SJSA1 (cell line): ENCODE results near the gene SIPA1. TPM values are rescaled to one million over a fixed set of nuclear protein-coding genes. Genes with fewer than 3 reads are reported as not detected.
A peak's percentile ranks its signal among the peaks of the same experiment; 100 is the strongest.

Experiments
- DNase-seq, 2 experiments: peaks; one replicate each; pipeline ENCODE4 v3.0.0-alpha.2; 2015 to 2020; ENCODE audit warnings: low spot score in 2 of 2, low read depth in 1 of 2
- H3K27ac ChIP-seq: fragments of 250-450 bp; sonication (Bioruptor Pico); 2 replicates; pipeline ENCODE4 v1.5.1; 2020; ENCODE audit warnings: mild to moderate bottlenecking, moderate library complexity
- H3K27me3 ChIP-seq: fragments of 250-450 bp; sonication (Bioruptor Pico); replicated peaks from 2 replicates; pipeline ENCODE4 v1.5.1; 2020; ENCODE audit warnings: mild to moderate bottlenecking, moderate library complexity
- H3K36me3 ChIP-seq: fragments of 250-450 bp; sonication (Bioruptor Pico); 2 replicates; pipeline ENCODE4 v1.5.1; 2020; ENCODE audit warnings: mild to moderate bottlenecking
- H3K4me1 ChIP-seq: fragments of 250-450 bp; sonication (Bioruptor Pico); replicated peaks from 2 replicates; pipeline ENCODE4 v1.6.1; 2021; ENCODE audit warnings: mild to moderate bottlenecking
- H3K4me3 ChIP-seq: fragments of 250-450 bp; sonication (Bioruptor Pico); 2 replicates; pipeline ENCODE4 v1.5.1; 2020; ENCODE audit warnings: mild to moderate bottlenecking
- H3K9me3 ChIP-seq: fragments of 250-450 bp; sonication (Bioruptor Pico); replicated peaks from 2 replicates; pipeline ENCODE4 v1.5.1; 2020; ENCODE audit warnings: mild to moderate bottlenecking
- total RNA-seq: library from RNA; depleted of rRNA; stranded (reverse); fragments of >200 nt; shearing (Covaris generic); gene quantifications from 2 replicates; pipeline ENCODE4 v1.2.3, GENCODE V29; 2014

Gene SIPA1
- total RNA-seq, 1 experiment from 2014 or later = 48.0 TPM

DNA sequence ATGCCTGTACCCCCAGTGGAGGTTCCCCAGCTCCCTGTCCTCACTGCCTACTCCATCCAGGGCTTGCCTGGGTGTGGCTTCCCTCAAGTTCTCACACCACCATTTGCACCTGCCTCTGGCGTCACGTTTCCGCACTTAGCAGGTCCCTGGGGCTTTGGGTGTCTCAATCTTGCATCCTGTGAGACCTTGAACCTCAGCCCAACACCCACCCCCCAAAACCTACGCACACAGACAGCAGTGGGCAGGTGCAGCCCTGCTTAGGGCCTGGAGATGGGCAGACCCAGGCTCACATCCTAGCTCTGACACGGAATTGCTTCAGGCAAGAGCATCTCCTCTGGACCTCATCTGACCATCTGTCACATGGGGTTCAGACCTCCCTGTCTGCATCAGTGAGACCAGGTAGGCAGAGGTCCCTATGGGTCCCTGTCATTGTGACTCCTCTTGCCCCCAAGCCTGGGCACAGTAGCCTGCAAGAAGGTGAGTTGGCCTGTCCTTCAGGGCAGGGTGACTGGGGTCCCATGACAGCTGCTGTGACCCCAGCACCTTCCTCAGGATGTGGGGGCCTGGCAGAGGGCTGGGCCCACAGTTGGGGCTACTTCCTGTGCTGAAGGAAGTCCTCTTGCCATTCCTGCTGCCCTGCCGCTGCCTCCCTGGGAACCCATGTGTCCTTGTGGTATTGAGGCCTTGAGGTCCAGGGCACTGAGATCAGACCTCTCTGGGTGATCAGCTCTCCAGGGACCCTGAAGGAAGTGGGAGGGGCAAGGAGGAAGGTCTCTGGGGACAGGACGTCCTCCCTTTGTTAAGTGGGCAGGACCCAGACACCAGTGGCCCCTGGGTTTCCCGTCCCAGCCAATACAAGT is 2.0 kb downstream of the SIPA1 start:
- Histone ChIP-seq H3K4me3 (no peak overlapping the region), H3K9me3 (no peaks in the 10 kb centered on the region), H3K4me1 (peaks cover 21% of the 10 kb centered on the region), H3K27ac (no peak overlapping the region), H3K36me3 (peaks cover 79% of the 10 kb centered on the region), H3K27me3 (no peaks in the 10 kb centered on the region)
- DNase-seq = no peak

DNA sequence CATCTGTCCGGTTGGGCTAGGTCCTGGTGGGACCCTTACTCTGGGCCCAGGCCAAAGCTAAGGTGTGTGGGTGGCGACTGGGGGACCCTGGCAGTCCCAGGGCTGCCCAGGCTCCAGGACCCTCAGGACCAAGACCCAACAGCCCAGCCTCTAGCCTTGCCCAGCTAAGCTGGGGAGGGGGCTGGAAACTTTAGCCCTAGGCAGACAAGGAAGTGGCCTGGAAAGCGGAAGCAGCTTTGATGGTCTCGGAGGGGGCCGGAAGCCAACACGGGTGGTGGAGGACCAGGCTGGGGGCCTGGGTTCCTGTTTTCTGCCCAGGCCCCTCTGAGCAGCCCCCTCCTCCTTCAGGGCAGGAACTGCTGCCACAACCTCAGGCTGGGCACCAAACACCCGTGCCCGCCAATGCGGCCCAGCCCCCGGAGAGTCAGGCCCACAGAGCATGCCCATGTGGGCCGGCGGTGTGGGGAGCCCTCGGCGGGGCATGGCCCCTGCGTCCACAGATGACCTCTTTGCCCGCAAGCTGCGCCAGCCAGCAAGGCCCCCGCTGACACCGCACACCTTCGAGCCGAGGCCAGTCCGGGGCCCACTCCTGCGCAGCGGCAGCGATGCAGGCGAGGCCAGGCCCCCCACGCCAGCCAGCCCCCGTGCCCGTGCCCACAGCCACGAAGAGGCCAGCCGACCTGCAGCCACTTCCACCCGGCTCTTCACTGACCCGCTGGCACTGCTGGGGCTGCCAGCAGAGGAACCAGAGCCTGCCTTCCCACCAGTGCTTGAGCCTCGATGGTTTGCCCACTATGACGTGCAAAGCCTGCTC is 2.8 kb downstream of the SIPA1 start:
- Histone ChIP-seq H3K36me3 (peaks cover 79% of the 10 kb centered on the region), H3K9me3 (no peaks in the 10 kb centered on the region), H3K27ac (no peak overlapping the region), H3K4me3 (no peak overlapping the region), H3K27me3 (no peaks in the 10 kb centered on the region), H3K4me1 (peaks cover 27% of the 10 kb centered on the region)
- DNase-seq = no peak

GRCh38 chr11:65641297-65642013 is 3.6 kb downstream of the SIPA1 start:
- Histone ChIP-seq H3K4me3 (no peak overlapping the region), H3K36me3 (peaks cover 79% of the 10 kb centered on the region), H3K4me1 (peaks cover 27% of the 10 kb centered on the region), H3K9me3 (no peaks in the 10 kb centered on the region), H3K27me3 (no peaks in the 10 kb centered on the region), H3K27ac (no peak overlapping the region)
- DNase-seq = no peak

GRCh38 chr11:65642014-65642671 is 4.2 kb downstream of the SIPA1 start:
- Histone ChIP-seq H3K9me3 (no peaks in the 10 kb centered on the region), H3K27ac (no peak overlapping the region), H3K36me3 (peaks cover 77% of the 10 kb centered on the region), H3K4me3 (no peak overlapping the region), H3K27me3 (no peaks in the 10 kb centered on the region), H3K4me1 (peaks cover 25% of the 10 kb centered on the region)
- DNase-seq = no peak

DNA sequence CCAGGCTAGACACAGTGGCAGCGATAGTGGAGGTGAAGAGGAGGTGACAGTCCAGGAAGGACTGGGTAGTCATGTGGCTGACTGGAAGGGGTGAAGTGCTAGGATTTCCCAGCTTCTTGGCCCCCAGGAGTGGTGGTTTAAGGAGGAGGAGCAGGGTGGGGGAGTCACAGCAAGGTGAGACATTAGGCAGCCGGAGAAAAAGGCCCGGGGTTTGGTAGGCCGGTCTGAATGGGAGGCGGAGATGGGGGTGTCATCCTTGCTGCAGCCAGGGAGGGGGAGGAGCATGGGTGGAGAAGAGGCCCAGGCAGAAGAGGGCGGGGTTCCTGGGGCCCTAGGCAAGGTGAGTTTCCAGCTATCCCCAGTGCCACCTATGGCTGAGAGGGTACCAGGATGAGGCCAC is 6.1 kb downstream of the SIPA1 start:
- no peaks in the 10 kb centered on the region for H3K27me3 ChIP-seq
- no peak overlapping the region for H3K4me3 ChIP-seq
- no peak for DNase-seq
- no peak overlapping the region for H3K27ac ChIP-seq
- H3K4me1 ChIP-seq = peaks cover 9% of the 10 kb centered on the region
- H3K9me3 ChIP-seq = no peaks in the 10 kb centered on the region
- peaks cover 75% of the 10 kb centered on the region for H3K36me3 ChIP-seq

DNA sequence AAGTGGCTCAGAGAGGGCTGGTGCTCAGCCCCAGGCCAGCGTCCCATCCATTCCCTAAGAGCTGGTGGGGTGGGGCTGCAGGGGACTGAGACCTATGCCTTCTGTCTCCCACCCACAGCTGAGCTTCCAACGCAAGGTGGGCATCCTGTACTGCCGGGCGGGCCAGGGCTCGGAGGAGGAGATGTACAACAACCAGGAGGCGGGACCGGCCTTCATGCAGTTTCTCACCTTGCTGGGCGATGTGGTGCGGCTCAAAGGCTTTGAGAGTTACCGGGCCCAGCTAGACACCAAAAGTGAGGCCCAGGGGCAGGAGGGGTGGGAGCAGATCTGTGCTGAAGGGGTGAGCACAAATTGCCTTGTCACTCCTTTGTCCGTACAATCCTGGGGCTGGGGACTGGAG is 6.9 kb downstream of the SIPA1 start:
- no peak overlapping the region for H3K4me3 ChIP-seq
- H3K9me3 ChIP-seq = no peaks in the 10 kb centered on the region
- DNase-seq = no peak
- H3K36me3 ChIP-seq = peaks cover 78% of the 10 kb centered on the region
- no peaks in the 10 kb centered on the region for H3K27me3 ChIP-seq
- peaks cover 8% of the 10 kb centered on the region; the same call in 1 of the 2 replicates for H3K4me1 ChIP-seq
- H3K27ac ChIP-seq = no peak overlapping the region

GRCh38 chr11:65645710-65646109 is 7.8 kb downstream of the SIPA1 start:
- no peak overlapping the region for H3K27ac ChIP-seq
- H3K4me3 ChIP-seq = no peak overlapping the region
- no peaks in the 10 kb centered on the region for H3K27me3 ChIP-seq
- peaks cover 80% of the 10 kb centered on the region for H3K36me3 ChIP-seq
- H3K9me3 ChIP-seq = no peaks in the 10 kb centered on the region
- DNase-seq = no peak
- H3K4me1 ChIP-seq = peaks cover 8% of the 10 kb centered on the region; the same call in 1 of the 2 replicates

DNA sequence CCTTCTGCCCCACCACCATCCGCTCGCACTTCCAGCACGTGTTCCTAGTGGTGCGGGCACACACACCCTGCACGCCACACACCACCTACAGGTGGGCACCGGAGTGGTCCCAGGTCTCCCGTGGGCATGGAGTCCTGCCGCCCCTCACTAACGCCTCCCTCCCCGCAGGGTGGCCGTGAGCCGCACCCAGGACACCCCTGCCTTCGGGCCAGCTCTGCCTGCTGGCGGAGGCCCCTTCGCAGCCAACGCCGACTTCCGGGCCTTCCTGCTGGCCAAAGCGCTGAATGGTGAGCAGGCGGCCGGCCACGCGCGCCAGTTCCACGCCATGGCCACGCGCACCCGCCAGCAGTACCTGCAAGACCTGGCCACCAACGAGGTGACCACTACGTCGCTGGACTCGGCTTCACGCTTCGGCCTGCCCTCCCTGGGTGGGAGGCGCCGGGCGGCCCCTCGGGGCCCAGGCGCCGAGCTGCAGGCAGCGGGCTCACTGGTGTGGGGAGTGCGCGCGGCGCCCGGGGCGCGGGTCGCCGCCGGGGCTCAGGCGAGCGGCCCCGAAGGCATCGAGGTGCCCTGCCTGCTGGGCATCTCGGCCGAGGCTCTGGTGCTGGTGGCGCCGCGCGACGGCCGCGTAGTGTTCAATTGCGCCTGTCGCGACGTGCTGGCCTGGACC is 8.5 kb downstream of the SIPA1 start:
- Histone ChIP-seq H3K4me3 (no peak overlapping the region), H3K4me1 (peaks cover 11% of the 10 kb centered on the region), H3K27me3 (no peaks in the 10 kb centered on the region), H3K9me3 (no peaks in the 10 kb centered on the region), H3K27ac (no peak overlapping the region), H3K36me3 (peaks cover 80% of the 10 kb centered on the region)
- DNase-seq = no peak

GRCh38 chr11:65646958-65647701 is 9.2 kb downstream of the SIPA1 start:
- Histone ChIP-seq H3K27ac (no peak overlapping the region), H3K36me3 (peaks cover 77% of the 10 kb centered on the region), H3K9me3 (no peaks in the 10 kb centered on the region), H3K4me1 (peaks cover 18% of the 10 kb centered on the region), H3K27me3 (no peaks in the 10 kb centered on the region), H3K4me3 (no peak overlapping the region)
- DNase-seq = no peak

- no peak for DNase-seq
These were observed 11.1 kb downstream of the SIPA1 start for GRCh38 chr11:65648997-65649493.

GRCh38 chr11:65649656-65650546 is 12.0 kb downstream of the SIPA1 start:
- Histone ChIP-seq H3K4me3 (no peak overlapping the region), H3K4me1 (peaks cover 35% of the 10 kb centered on the region), H3K9me3 (no peaks in the 10 kb centered on the region), H3K36me3 (peaks cover 75% of the 10 kb centered on the region), H3K27ac (no peak overlapping the region), H3K27me3 (no peaks in the 10 kb centered on the region)
- peak in 1 of 2 experiments; percentile 55 for DNase-seq

More at GRCh38 chr11:65648997-65649493, 11.1 kb downstream of the SIPA1 start:
- no peaks in the 10 kb centered on the region for H3K9me3 ChIP-seq
- no peak overlapping the region for H3K27ac ChIP-seq
- peaks cover 71% of the 10 kb centered on the region for H3K36me3 ChIP-seq
- H3K27me3 ChIP-seq = no peaks in the 10 kb centered on the region
- H3K4me3 ChIP-seq = no peak overlapping the region
- H3K4me1 ChIP-seq = peaks cover 35% of the 10 kb centered on the region
